ENCODE results near the gene TTC31.
"Not testable (repeated sequence)": the region's sequence is repeated elsewhere in the genome, so short reads cannot be mapped to it uniquely, and the experiment has no call there.

Gene TTC31

GRCh38 chr2:74482801-74483674 is at the start of gene TTC31, which contains the start of gene CCDC142:
Gene TTC31, plus strand, starts transcription at chr2:74483081. Its CDS starts 15 bp downstream, at chr2:74483096.
Gene CCDC142, minus strand, starts transcription at chr2:74482998. Its CDS starts 161 bp downstream, at chr2:74482837.
- DNase-seq (ENCODE audit: low read depth), result peak; percentile 81

GRCh38 chr2:74436111-74436805 is 46.6 kb upstream of the TTC31 start:
- no peak for DNase-seq (ENCODE audit: low read depth)

- no peak for DNase-seq (ENCODE audit: low read depth)
Measured at GRCh38 chr2:74436848-74437695, 45.8 kb upstream of the TTC31 start.

GRCh38 chr2:74438248-74438647 is 44.6 kb upstream of the TTC31 start:
- no peak for DNase-seq (ENCODE audit: low read depth)

GRCh38 chr2:74439373-74439772 is 43.5 kb upstream of the TTC31 start:
- no peak for DNase-seq (ENCODE audit: low read depth)

- no peak for DNase-seq (ENCODE audit: low read depth)
Measured at GRCh38 chr2:74439803-74440377, 43.0 kb upstream of the TTC31 start.

- no peak for DNase-seq (ENCODE audit: low read depth)
Measured at GRCh38 chr2:74440378-74441169, 42.3 kb upstream of the TTC31 start.

GRCh38 chr2:74441170-74441689 is 41.7 kb upstream of the TTC31 start:
- no peak for DNase-seq (ENCODE audit: low read depth)

- no peak for DNase-seq (ENCODE audit: low read depth)
Measured at GRCh38 chr2:74441690-74442482, 41.0 kb upstream of the TTC31 start, which contains the start of gene RTKN. Gene RTKN, minus strand, starts transcription at chr2:74441937. Its CDS starts 121 bp downstream, at chr2:74441816.

GRCh38 chr2:74442483-74443297 is 40.2 kb upstream of the TTC31 start:
- not testable (repeated sequence) for DNase-seq (ENCODE audit: low read depth)

GRCh38 chr2:74444498-74445318 is 38.2 kb upstream of the TTC31 start:
- no peak for DNase-seq (ENCODE audit: low read depth)

GRCh38 chr2:74447230-74447999 is 35.5 kb upstream of the TTC31 start:
- no peak for DNase-seq (ENCODE audit: low read depth)

- DNase-seq (ENCODE audit: low read depth), result no peak
Measured at GRCh38 chr2:74448771-74449170, 34.1 kb upstream of the TTC31 start.

GRCh38 chr2:74450570-74451190 is 32.2 kb upstream of the TTC31 start:
- no peak for DNase-seq (ENCODE audit: low read depth)

- DNase-seq (ENCODE audit: low read depth), result peak; percentile 95
Measured at GRCh38 chr2:74454654-74455511, 28.0 kb upstream of the TTC31 start, which contains the start of gene INO80B. Gene INO80B, plus strand, starts transcription at chr2:74455087. Its CDS starts 30 bp downstream, at chr2:74455117.

GRCh38 chr2:74457129-74457548 is 25.7 kb upstream of the TTC31 start:
- DNase-seq (ENCODE audit: low read depth), result no peak

Data from stimulated activated CD8-positive, alpha-beta memory T cell treated with anti-CD3 and anti-CD28 coated beads, Interleukin-12 subunit alpha, Interleukin-12 subunit beta, amount 100 ng/mL, for 4 hours (primary cell).